NCI-H774 (cell line): ENCODE measurements around the gene ADGRF5.
A peak's percentile ranks its signal among the peaks of the same experiment; 100 is the strongest.
"Not testable (repeated sequence)": the region's sequence is repeated elsewhere in the genome, so short reads cannot be mapped to it uniquely, and the experiment has no call there.

Source experiments
- DNase-seq: peaks from one replicate; lab custom pipeline; 2025; lab: John Stamatoyannopoulos, UW

The ADGRF5 gene

DNA sequence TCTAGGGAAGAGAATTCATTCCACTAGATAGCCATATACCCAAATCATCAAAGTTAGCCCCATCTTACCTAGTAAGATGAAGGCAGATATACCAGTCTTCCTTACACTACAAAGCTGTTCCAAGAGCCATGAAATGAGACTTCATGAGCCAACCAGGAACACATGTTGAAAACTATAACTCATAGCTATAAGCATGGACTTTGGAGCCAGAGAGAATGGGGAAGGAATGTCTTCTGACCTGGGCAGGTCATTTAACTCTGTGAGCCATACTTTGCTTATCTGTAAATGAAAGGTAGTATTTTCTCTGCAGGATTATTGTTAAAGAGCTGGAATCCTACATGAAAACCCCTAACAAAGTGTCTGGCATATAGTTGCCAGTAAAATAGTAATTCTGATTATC is 27.3 kb downstream of the ADGRF5 start:
- DNase-seq = no peak

DNA sequence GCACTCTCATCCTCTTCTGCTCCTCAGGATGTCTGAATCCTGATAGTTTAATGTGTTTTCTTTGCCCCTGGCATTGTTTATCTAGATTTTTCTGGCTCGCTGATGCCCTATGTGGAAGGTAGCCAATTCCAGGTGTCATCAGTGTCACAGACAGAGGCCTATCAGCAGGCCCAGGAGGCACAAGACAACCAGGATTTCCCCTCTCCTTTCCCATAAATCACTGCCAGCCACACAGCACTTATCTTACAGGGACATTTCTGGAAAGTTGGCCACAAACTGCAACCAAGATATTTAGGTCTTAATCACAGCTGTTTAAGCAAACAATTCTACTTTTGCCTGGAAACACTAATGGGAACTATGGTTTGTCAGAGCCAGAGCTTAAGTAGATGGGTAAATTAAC is 28.1 kb downstream of the ADGRF5 start:
- no peak for DNase-seq

DNA sequence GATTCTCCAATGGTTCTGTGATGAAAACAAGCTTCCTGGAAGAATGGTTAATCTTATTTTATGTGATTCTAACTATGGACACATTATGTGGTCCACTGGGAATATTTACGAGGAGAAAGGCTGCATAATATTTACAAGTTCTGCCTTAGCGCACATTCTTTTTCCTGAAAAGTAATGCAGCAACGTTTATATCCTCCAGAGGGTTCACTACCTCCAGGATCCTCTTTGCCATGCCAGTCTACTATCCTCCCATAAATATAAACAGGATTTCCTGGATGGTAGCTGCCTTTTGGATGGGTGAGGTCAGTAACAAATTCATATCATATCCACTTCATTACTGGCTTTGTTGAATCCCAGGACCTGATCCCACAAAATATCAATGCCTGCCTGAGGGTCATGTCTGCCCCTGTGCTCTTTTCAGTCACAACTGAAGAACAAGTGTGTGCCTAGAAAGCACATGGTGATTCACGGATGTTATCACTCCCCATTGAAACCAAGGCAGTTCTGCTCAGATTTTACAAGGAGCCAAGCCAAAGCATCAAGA is 30.4 kb downstream of the ADGRF5 start:
- DNase-seq = no peak

DNA sequence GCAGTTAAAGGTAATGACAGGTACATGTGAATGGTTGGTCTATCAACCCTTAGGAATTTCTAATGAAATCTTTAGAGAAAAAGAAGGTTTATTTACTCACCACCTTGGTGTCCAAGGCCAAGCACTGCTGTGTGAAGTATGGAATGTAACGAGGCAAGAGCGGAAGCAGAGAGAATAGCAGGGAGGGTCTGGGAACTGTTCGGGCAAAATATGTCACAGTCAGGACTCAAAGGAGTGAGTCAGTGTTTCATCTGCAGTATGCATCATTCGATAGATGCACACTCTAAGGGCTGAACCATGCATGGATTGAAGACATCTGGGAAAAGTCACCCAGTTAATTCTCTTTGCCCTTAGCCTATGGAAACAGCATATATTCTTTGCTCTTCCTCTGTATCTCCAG is 33.2 kb downstream of the ADGRF5 start:
- no peak for DNase-seq

DNA sequence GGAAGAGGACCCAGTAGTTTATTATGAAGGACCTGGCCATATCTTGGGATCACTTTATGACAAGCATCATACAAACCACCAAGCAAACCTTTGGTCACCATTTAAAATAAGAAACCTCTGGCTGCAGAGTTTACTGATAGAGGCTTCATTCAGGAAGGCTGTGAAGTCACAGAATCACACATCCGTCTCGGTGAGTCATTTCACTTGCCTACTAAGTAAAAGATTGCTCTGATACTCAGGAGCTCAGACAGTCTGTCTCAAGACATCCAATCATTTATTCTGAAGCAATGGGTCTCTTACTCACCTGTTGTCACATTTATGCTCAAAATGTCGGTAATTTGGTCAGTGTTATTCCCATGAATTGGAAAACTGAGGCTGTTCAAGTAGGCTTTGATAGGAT is 33.7 kb downstream of the ADGRF5 start:
- no peak for DNase-seq

DNA sequence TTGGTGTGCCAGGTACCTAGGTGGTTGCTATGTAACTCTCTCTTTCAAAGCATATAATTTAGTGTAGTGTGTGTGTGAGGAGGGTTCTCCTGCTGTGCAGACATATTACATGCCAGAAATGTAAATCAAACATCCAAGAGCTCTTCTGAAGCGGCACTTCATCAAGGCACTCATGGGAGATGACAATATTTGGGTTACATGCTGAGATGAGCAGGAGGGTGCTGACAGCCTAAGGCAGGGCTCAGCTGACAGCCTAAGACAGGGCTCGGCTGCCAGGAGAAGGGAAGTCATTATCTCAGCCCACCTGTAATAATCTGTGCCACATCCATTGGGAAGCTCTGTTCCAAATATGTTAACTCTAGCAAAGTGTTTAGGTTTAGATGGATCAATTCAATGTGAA is 39.1 kb downstream of the ADGRF5 start:
- peak; percentile 31 for DNase-seq

DNA sequence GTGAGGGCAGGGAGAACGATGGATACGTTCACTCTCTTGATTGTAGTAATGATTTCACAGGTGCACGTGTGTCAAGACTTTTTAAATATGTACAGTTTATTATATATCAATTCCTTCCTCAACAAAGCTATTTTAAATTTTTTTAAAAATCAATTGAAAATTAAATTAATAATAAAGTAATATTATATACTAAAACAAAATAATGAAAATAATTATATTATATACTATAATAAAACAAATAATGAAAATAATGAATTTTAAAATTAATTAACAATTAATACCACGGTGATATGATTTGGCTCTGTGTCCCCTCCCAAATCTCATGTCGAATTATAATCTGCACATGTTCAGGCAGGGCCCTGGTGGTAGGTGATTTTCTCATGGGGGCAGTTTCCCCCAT is 42.7 kb downstream of the ADGRF5 start:
- no peak for DNase-seq

DNA sequence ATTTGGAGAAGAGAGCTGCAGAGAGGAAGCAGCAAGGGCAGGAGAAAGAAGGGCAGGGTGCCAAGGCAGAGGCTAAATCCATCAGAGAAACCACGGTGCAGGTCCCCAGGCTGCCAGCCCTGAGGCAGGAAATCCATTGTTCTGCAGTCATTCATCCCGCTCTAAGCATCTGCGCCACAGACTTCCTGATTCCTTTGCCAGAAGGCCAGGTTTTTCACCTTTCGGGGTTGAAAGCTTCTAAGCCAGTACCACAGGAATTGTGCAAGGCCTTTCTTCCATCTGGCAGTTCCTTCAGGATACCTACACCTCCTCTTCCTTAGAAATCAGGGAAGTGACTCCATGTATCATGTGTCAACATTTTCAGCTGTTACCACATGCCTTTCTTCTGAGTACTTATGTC is 45.6 kb downstream of the ADGRF5 start:
- peak; percentile 48 for DNase-seq

DNA sequence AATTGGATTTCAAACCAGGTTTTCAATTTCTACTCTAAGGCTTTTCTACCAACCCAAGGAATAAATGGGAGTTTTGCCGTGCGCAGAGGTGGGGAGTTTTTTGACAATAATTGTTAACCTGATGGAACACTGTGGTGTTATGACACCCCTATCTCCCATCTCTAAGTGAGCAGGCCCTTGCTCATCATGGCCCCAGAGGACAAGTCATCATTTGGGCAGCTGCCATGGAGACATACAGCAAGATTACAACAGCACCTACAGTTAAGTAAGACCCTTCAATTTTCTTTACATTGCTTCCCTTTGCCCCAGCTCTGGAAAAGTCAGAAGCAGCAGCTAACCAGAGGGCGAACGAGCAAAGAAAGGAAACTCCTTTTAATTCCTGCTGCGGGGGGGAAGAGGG is 54.3 kb downstream of the ADGRF5 start:
- no peak for DNase-seq

DNA sequence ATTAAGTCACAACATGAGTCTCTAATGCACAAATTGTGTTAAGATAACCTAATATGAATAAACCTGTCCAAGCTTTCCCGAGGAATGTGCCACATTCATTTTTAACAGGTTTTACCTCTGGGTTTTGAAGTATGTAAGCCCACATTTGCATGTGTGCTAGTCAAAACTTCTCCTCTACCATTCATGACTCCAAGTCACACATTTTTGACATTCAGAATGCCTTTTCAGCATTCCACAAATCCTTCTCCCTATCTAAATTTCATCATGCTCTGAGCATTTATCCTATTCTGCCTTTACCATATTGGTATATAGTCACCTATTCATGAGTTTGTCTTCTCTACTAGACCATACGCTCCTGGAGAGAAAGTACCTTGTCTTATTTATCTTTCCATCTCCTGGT is 56.5 kb downstream of the ADGRF5 start:
- no peak for DNase-seq

DNA sequence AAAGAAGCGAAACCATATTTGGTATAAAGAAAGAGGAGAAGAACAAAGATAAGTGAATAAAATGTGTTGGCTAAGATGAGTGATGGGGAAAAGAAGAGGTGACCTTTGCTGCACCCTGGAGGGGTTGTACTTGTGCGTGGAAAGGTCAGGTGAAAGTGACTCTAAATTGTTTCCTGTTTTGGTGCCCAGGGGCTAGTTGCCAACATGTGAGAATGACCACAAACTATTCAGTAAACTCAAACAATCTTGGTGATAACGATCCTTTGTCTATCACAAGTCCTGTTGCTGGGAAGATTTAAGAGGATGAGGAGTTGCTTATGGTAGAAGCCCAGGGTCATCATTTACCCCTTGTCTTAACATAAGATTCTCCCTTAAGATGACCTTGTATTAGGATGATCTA is 57.9 kb downstream of the ADGRF5 start:
- DNase-seq = no peak

DNA sequence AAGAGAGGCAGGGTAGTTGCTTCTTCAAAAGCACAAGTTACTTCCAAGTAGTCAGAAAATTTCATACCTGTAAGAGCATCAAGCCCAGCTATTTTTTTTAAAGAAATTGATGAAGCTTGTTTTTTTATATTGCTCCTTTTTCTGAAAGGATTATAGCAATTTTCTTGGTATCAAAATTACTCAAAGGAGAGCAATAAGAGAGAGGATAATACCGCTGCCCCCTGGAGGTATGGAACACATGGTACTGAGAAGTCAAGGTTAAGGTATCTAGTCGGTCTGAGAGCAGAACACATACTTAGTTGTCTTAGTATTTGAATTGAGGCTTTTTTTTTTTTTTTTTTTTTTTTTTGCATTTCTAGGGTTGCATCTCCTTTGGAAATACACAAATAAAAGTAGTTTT is 59.4 kb downstream of the ADGRF5 start:
- DNase-seq = no peak

DNA sequence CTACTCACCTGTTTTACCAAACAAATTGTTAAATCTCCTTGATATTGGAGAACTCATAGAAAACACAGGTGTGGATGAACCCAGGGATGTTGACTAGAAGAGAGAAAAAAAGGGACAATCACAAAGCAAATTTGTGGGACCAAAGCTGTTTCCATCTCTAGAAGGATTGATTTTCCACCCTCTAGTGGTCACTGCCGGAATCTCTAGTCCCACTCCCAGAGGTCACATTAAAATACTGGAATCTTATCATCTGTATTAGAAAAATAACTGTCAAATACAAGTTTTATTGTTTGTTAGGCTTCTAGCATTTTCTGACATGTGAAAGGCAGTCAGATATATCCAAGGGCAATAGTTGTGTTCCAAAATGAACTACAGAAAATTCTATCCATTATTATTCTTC is 65.8 kb downstream of the ADGRF5 start:
- not testable (repeated sequence) for DNase-seq

DNA sequence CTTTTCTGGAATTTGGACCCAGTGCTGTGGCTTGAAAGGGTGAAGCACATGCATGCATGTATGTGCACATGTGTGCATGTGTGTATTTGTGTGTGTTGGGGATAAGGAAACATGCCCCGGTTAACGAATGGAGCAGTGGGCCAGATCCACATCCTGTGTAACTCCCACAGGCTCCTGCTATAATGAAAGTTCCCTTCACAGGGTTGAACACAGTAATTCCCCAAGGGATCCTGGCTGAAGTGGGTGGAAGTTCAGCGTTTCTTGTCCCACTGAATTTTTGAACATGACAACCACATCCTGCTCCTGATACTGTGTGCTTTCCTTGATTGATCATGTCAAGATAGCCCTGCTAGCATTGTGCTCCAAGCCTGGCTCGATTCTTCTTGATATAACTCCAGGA is 70.2 kb downstream of the ADGRF5 start:
- not testable (repeated sequence) for DNase-seq

DNA sequence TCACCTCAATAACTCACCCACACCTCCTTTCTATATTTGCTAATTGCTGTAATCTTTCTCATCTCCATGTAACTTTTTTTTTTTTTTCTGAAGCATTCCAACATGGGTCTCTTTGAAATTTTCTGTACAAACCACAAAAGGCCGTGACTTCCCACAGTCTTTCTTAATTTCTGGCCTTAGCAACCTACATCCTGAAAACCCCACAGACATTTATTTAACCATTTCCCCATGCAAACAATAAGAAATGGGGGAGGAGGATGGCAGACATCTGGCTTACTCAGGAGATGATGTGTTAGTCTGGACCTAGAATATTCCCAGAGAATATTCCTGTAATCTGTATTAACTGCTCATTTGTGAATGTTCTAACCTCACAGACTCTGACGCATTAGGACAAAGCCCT is 70.9 kb downstream of the ADGRF5 start:
- no peak for DNase-seq

DNA sequence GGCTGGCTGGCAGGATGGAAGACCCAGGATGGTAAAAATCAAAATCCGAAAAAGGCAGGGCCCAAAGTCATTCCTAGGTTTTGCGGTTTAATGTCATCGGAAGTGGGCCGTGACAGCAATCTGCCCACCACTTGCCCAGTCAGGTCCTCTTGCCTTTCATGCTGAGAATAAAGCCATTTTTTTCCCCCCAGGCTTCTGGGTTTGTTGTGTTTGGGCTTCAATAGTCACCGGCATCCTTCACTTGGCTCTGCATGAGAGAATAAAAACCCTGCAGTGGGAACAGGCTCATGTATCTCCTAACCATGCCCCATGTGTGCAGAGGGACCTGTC is 72.4 kb downstream of the ADGRF5 start:
- DNase-seq = no peak

DNA sequence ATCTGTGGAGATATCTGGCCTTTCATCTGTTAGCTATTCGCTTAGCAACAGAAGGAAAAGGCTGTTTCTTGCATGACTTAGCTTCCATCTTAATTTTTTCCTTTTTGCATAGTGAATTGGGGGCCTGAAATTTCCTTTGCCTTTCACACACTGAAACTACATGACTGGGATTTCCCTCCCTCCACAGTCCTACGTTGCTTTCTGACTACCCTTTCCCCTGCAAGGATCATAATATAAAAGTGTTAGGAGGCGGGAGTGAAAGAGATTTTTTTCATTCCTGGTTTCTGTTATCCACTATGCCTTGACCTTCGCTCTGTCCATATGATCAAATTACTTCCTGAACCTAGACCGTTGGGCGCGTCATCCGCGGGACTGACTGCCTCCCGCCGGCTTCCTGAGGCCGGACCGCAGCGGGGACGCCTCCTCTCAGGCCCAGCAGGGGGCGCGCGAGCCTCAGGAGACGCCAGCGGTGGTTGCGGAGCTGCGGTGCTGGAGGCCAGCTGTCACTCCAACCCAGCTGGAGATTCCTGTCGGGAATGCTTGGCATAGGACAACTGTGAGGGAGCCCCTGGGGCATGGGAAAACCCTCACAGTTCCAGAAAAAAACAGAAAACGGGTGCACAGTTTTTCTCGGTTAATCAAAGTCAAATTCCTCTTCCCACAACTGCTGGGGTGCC is 72.9 kb downstream of the ADGRF5 start:
- peak; percentile 75 for DNase-seq

DNA sequence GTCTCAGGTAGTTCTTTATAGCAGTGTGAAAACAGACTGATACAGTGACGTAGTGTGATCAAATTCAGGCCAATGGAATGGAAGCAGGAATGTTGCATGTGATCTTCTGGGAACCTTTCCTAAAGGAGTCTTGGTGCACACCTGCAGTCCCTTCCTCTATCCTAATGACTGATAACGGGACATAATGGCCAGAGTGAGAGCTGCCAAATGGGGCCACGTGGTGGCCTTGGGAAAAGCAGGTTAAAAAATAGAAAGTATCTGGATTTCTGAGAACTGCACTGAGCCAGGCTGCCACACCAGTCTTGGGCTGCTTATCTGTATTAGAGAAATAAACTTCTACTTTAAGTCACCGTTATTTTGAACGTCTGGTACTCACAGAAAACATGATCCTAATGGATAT is 76.6 kb downstream of the ADGRF5 start:
- DNase-seq = no peak

DNA sequence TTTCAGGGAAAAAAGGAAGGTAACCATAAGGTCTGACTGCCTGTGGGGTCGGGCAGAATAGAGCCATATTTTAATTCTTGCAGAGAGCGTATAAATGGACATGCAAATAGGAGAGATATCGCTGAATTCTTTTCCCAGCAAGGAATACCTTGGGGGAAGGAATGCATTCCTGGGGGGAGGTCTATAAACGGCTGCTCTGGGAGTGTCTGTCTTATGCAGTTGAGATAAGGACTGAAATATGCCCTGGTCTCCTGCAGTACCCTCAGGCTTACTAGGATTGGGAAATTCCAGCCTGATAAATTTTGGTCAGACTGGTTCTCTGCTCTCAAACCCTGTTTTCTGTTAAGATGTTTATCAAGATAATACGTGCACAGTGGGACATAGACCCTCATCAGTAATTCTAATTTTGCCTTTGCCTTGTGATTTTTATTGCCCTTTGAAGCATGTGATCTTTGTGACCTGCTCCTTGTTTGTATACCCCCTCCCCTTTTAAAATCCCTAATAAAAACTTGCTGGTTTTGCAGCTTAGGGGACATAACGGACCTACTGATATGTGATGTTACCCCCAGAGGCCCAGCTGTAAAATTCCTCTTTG is 79.4 kb downstream of the ADGRF5 start:
- not testable (repeated sequence) for DNase-seq

DNA sequence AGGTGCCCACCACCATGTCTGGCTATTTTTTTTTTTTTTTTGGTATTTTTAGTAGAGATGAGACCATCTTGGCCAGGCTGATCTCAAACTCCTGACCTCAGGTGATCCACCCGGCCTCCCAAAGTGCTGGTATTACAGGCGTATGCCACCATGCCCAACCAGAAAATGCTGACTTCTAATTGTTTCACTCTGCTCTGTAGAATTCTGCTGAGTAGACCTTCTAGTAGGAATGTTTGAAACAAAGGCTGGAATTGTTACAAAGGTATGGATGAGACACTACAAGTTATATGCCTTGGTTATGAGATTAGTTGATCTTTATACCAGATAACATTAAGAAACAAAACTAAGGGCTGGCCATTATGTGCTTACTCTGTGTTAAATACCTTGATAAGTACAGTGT is 83.7 kb downstream of the ADGRF5 start:
- DNase-seq = no peak

DNA sequence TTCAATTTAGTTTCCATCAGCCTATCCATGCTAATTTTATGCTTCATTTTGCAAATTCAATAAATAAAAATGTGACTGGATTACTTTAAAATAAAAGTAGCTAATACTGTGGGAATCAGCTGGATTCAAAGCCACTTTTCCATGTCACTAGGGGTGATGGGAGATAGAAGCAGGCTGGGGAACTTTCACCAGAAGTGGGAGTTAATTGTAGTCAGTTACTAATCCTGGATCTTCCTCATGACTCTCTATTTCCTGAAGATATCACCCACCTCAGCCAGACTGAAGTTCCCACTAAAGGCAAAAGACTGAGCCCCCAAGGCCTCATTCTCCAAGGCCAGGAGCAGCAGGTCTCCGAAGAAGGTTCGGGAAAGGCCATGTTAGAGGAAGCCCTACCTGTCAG is 86.7 kb downstream of the ADGRF5 start:
- DNase-seq = not testable (repeated sequence)

DNA sequence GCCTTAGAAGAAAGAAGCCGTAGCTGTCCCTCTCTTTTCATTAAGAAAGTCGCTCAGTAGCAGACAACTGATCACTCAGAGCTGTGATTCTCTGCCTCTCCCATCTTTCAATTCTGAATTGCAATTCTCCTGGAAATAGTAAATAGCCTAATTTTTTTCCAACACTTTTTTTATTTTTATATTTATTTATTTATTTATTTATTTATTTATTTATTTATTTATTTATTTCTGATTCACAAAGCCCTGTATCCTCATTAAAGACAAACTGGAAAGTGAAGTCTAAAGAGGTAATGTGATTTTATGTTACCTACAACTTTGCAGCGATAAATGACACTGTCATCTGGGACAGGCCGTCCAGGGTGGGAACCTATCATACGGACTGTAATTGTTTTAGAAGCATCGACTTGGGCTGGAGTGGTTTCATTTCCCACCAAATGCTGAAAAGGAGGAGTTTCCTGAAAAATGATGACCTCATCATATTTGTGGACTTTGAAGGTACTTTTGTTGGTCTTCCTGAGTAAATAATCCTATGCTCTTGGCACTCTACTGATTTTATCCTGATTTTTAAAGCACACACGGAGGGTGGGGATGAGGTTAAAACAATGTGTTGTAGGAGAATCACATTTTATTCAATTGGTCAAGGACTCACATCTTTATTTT is 87.4 kb downstream of the ADGRF5 start:
- not testable (repeated sequence) for DNase-seq

DNA sequence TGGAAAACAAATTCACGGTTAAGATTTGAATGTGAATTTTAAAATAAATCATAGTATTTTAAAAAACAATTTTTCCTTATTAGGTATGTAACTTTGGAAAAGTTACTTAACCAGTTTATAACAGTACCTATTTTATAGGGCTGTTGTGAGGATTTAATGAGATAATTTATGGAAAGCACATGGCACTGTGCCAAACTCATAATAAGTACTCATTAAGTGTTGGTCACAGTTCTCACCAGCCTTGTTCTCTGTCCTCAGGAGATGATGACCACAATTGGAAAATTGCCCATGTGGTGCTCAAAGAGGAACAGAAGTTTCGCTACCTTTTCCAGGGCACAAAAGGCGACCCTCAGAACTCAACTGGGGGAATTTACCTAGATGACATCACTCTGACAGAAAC is 88.9 kb downstream of the ADGRF5 start:
- no peak for DNase-seq

DNA sequence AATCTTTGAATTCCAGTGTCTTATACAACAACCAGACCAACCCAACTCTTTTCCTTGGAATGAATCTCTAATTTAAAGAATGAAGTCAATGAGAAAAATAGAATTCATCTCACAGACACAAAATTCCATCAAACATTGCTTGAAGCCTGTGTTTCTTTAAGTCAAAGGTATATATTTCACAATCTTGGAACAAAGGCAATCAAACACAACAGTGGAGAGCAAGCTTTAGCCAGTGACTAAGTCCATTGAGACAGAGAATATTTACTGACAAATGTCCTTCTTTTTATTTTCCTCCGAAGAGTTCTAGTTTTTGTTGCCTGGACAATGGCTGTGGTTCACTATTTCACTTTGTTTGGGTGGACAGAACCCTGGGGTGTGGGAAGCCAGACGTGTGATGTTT is 92.8 kb downstream of the ADGRF5 start:
- DNase-seq = no peak
